Calu3 (cell line): Measurements from ENCODE around the gene PIEZO2. TPM values are rescaled to one million over a fixed set of nuclear protein-coding genes. Genes with fewer than 3 reads are reported as not detected.

Source experiments
- BruUV-seq: library from RNA; stranded (reverse); fragments of 400-500 nt; replicated peaks from 2 replicates; lab custom pipeline; 2021; lab: Mats Ljungman, UMichigan
- CTCF ChIA-PET: fragments of 300-600 bp; sonication (Branson Sonifier 250); formaldehyde crosslinking; loops from one replicate; lab custom pipeline; 2022; ENCODE audit warnings: antibody characterized with exemption; lab: Charles Lee
- DNase-seq: peaks from one replicate; pipeline ENCODE4 v3.0.0; 2022
- H3K27ac Mint-ChIP-seq: one replicate; pipeline ENCODE4 v1.8.0; 2022; ENCODE audit warnings: mixed read lengths; ENCODE audit not compliant: unreplicated experiment
- H3K27me3 Mint-ChIP-seq: one replicate; pipeline ENCODE4 v1.8.0; 2022; ENCODE audit warnings: mixed read lengths; ENCODE audit not compliant: unreplicated experiment
- H3K36me3 Mint-ChIP-seq: one replicate; pipeline ENCODE4 v1.8.0; 2022; ENCODE audit warnings: mild to moderate bottlenecking, moderate library complexity, mixed read lengths; ENCODE audit not compliant: insufficient read depth, unreplicated experiment
- H3K4me1 Mint-ChIP-seq: one replicate; pipeline ENCODE4 v1.8.0; 2022; ENCODE audit warnings: mild to moderate bottlenecking, low read depth, mixed read lengths; ENCODE audit not compliant: unreplicated experiment
- H3K4me3 Mint-ChIP-seq: one replicate; pipeline ENCODE4 v1.8.0; 2022; ENCODE audit warnings: mild to moderate bottlenecking, low read depth, moderate library complexity, mixed read lengths; ENCODE audit not compliant: unreplicated experiment
- H3K9me3 Mint-ChIP-seq: one replicate; pipeline ENCODE4 v1.8.0; 2022; ENCODE audit warnings: low read depth, mixed read lengths; ENCODE audit not compliant: unreplicated experiment
- intact Hi-C: fragments of 100-400 bp; cut with micrococcal nuclease; formaldehyde crosslinking; loops from one replicate; pipeline ENCODE4 v1.10.0; 2022; ENCODE audit not compliant: unreplicated experiment
- total RNA-seq: library from RNA; stranded (reverse); gene quantifications from 2 replicates; pipeline ENCODE4 v1.2.3, GENCODE V29; 2022
- TF ChIP-seq, protein P1 (sequence below): fragments of 200-600 bp; IDR thresholded peaks from one replicate; pipeline ENCODE4 v1.8.0; 2022; ENCODE audit warnings: antibody characterized with exemption; ENCODE audit not compliant: unreplicated experiment

PIEZO2 gene
- total RNA-seq, 1 experiment from 2014 or later = 0.24 TPM

DNA sequence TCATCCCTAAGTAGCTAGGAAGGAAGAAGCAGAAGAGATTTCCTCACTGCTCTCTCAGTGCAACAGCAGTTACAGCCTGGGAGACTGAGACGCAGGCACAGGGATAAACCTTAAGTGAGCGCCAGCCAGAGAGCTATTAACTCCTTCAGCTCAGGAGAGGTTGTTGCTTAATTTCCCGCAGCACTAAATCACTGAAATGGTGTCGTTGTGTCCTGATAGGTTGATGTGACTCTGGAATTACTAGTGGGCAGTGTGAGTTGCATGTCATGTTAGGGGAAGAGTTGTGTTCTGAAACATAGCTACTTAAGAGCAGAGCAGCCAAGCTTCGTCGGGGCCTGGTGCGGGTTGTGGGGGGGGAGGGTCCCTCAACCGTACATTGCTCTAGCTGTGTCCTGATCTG is 397.7 kb downstream of the PIEZO2 start:
- H3K4me1 Mint-ChIP-seq = peaks cover 16% of the 10 kb centered on the region
- CTCF ChIA-PET = no interaction called here
- intact Hi-C loops = no loop called here
- no peak overlapping the region for H3K4me3 Mint-ChIP-seq
- no TSS peak for BruUV-seq
- H3K27ac Mint-ChIP-seq = no peak overlapping the region
- H3K27me3 Mint-ChIP-seq = no peaks in the 10 kb centered on the region
- no peak for DNase-seq
- TF ChIP-seq, protein P1, sequence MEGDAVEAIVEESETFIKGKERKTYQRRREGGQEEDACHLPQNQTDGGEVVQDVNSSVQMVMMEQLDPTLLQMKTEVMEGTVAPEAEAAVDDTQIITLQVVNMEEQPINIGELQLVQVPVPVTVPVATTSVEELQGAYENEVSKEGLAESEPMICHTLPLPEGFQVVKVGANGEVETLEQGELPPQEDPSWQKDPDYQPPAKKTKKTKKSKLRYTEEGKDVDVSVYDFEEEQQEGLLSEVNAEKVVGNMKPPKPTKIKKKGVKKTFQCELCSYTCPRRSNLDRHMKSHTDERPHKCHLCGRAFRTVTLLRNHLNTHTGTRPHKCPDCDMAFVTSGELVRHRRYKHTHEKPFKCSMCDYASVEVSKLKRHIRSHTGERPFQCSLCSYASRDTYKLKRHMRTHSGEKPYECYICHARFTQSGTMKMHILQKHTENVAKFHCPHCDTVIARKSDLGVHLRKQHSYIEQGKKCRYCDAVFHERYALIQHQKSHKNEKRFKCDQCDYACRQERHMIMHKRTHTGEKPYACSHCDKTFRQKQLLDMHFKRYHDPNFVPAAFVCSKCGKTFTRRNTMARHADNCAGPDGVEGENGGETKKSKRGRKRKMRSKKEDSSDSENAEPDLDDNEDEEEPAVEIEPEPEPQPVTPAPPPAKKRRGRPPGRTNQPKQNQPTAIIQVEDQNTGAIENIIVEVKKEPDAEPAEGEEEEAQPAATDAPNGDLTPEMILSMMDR = no peak
- no peaks in the 10 kb centered on the region for H3K9me3 Mint-ChIP-seq
- no peaks in the 10 kb centered on the region for H3K36me3 Mint-ChIP-seq

DNA sequence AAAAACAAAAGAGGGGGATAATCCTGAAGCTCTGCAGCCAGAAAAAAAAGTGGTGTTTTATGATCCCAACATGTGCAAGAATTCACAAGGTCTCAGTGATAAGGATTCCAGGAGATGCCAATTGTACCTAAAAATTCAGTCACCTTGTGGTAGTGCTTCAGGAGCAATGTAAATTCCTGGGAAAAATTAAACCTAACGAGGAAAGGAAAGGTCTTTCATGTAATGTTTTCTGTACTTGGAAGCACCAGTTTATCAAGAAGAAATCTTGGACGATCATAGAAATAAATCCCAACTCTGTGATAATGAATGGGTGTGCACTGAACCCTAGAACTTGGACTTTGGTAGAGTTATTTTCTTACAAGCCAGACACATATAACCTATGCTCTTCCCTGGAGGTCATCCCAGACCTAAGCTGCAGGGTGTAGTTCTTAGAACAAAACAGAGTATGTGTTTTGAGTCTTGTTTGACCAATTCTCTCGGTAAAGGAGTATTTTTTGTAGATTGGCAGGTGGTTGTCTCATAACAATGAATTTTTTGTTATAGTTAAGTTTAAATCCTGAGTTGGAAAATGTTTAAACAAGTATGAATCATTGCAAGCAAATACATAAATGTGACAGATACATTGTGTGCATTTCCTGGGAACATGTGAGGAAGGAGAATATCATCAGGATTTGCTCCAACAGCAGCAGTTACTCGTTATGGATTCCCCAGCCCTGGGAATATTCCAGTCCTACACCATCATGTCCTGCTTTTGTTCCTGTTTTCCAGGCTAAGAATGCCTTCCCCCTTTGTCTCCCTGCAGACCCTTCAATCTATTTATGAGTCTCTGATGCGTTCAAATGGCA is 399.0 kb downstream of the PIEZO2 start:
- no TSS peak for BruUV-seq
- Mint-ChIP-seq H3K27ac (no peak overlapping the region), H3K4me1 (peaks cover 16% of the 10 kb centered on the region), H3K4me3 (no peak overlapping the region), H3K9me3 (no peaks in the 10 kb centered on the region), H3K27me3 (no peaks in the 10 kb centered on the region), H3K36me3 (no peaks in the 10 kb centered on the region)
- no peak for DNase-seq
- intact Hi-C loops = no loop called here
- CTCF ChIA-PET = no interaction called here
- TF ChIP-seq, protein P1 = no peak

DNA sequence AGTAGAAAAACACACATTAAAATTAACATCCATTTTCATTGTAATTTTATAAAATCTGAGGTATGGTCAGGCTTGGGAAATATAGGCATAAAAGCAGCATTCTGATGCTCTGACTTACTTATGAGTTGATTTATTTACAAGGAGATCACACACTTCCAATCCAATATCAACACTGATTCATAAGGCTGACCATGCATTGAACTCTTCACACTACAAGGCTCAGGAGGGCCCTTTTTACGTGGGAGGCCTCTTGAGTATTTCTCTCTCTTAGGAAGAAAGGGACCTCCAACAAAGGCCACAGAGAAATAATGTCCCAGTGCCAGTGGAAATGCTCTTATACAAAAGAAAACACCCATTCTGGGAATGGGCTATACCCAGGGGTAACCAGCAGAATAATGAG is 400.7 kb downstream of the PIEZO2 start:
- BruUV-seq = no TSS peak
- CTCF ChIA-PET = no interaction called here
- Mint-ChIP-seq H3K27me3 (no peaks in the 10 kb centered on the region), H3K36me3 (no peaks in the 10 kb centered on the region), H3K4me1 (peaks cover 16% of the 10 kb centered on the region), H3K9me3 (no peaks in the 10 kb centered on the region), H3K27ac (no peak overlapping the region), H3K4me3 (no peak overlapping the region)
- TF ChIP-seq, protein P1 = no peak
- DNase-seq = no peak
- intact Hi-C loops = no loop called here

DNA sequence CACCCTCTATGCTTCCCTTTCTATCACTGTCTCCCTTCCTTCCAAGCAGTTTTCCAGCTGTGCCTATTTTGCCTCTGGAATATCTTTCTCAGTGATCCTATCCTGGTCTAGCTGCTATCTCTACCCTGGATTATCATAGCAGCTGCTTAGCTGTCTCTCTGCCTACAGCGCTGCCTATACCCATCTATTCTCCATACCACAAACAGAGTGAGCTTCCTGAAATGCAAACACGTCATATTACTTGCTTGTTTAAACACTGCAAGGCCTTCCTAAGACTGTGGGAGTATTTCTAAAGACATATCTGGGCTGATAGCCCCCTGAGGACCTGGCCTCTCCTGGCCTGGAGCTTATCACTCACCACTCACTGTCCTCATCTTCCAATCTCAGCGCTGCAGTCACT is 403.4 kb downstream of the PIEZO2 start:
- no peak overlapping the region for H3K27ac Mint-ChIP-seq
- H3K4me3 Mint-ChIP-seq = no peak overlapping the region
- TF ChIP-seq, protein P1 = no peak
- peaks cover 11% of the 10 kb centered on the region for H3K4me1 Mint-ChIP-seq
- no peak for DNase-seq
- BruUV-seq = no TSS peak
- no peaks in the 10 kb centered on the region for H3K27me3 Mint-ChIP-seq
- CTCF ChIA-PET = no interaction called here
- no peaks in the 10 kb centered on the region for H3K9me3 Mint-ChIP-seq
- intact Hi-C loops = no loop called here
- no peaks in the 10 kb centered on the region for H3K36me3 Mint-ChIP-seq
